SU-DHL-6 (cell line): ENCODE data around the gene C1QTNF5.

Experiments used
- H2AFZ ChIP-seq: fragments of 200-600 bp; sonication (generic); 2 replicates; pipeline ENCODE4 v1.6.1; 2014; ENCODE audit warnings: low read depth, mild to moderate bottlenecking, moderate library complexity, mixed read lengths, antibody characterized with exemption, low read length; ENCODE audit not compliant: severe bottlenecking
- H3F3A ChIP-seq: fragments of 200-600 bp; shearing (Covaris generic); 2 replicates; pipeline ENCODE4 v1.6.0; 2016; ENCODE audit warnings: antibody characterized with exemption, mild to moderate bottlenecking; ENCODE audit not compliant: insufficient read depth
- H3K27ac ChIP-seq: fragments of 200-600 bp; sonication (generic); 2 replicates; pipeline ENCODE4 v1.5.1; 2016; ENCODE audit warnings: low read depth, mild to moderate bottlenecking, low read length, moderate library complexity, mixed read lengths
- H3K27me3 ChIP-seq: fragments of 200-600 bp; sonication (generic), shearing (Covaris generic); 2 replicates; pipeline ENCODE4 v1.6.0; 2014; ENCODE audit warnings: mild to moderate bottlenecking, low read length
- H3K36me3 ChIP-seq: fragments of 200-600 bp; sonication (generic); 2 replicates; pipeline ENCODE4 v1.6.1; 2014; ENCODE audit warnings: mild to moderate bottlenecking, low read length, mixed read lengths
- H3K4me2 ChIP-seq: fragments of 300-600, 200-600 bp; shearing (Covaris generic), sonication (generic); 2 replicates; pipeline ENCODE4 v1.6.0; 2014; ENCODE audit warnings: low read length, low read depth, mild to moderate bottlenecking; ENCODE audit not compliant: poor library complexity, severe bottlenecking
- H3K4me3 ChIP-seq: fragments of 200-600 bp; sonication (generic); 2 replicates; pipeline ENCODE4 v1.5.1; 2014; ENCODE audit warnings: antibody characterized with exemption, low read length, mild to moderate bottlenecking, mixed read lengths; ENCODE audit not compliant: insufficient read depth, poor library complexity, severe bottlenecking
- H3K79me2 ChIP-seq: fragments of 200-600 bp; sonication (generic); 2 replicates; pipeline ENCODE4 v1.6.1; 2014; ENCODE audit warnings: mild to moderate bottlenecking, low read length, moderate library complexity; ENCODE audit not compliant: insufficient read depth
- H3K9ac ChIP-seq: fragments of 200-600 bp; sonication (generic); 2 replicates; pipeline ENCODE4 v1.7.0; 2014; ENCODE audit warnings: mild to moderate bottlenecking, low read length
- H3K9me2 ChIP-seq: fragments of 200-600 bp; sonication (generic); replicated peaks from 2 replicates; pipeline ENCODE4 v1.6.1; 2014; ENCODE audit warnings: low read length; ENCODE audit not compliant: insufficient read depth
- H3K9me3 ChIP-seq: fragments of 200-600 bp; sonication (generic); 2 replicates; pipeline ENCODE4 v1.6.1; 2014; ENCODE audit warnings: low read length, mixed read lengths; ENCODE audit not compliant: insufficient read depth
- H4K20me1 ChIP-seq: fragments of 200-600 bp; sonication (generic); 2 replicates; pipeline ENCODE4 v1.6.1; 2014; ENCODE audit warnings: low read depth, mild to moderate bottlenecking, antibody characterized with exemption, low read length, moderate library complexity, mixed read lengths
- CTCF ChIP-seq: fragments of 200-600 bp; sonication (generic); IDR thresholded peaks from one replicate; pipeline ENCODE4 v1.5.1; 2017; ENCODE audit warnings: antibody characterized with exemption, mild to moderate bottlenecking, low read length, moderate library complexity; ENCODE audit not compliant: insufficient read depth, poor library complexity, severe bottlenecking
- EZH2phosphoT487 ChIP-seq: fragments of 200-600 bp; sonication (generic), shearing (Covaris generic); conservative IDR thresholded peaks from 2 replicates; pipeline ENCODE4 v1.6.1; 2018; ENCODE audit warnings: mild to moderate bottlenecking, antibody characterized with exemption, low read length, moderate library complexity, mixed read lengths

Gene C1QTNF5

GRCh38 chr11:119368121-119369034 lies 27.7 kb upstream of the C1QTNF5 start:
- no peaks in the 10 kb centered on the region for H3K27me3 ChIP-seq
- H3K79me2 ChIP-seq, result no peaks in the 10 kb centered on the region
- no peak overlapping the region for H3K4me2 ChIP-seq
- H3K36me3 ChIP-seq, result no peaks in the 10 kb centered on the region
- TF ChIP-seq EZH2phosphoT487 (no peak), CTCF (no peak)
- no peak overlapping the region for H3K4me3 ChIP-seq
- H3K9me3 ChIP-seq, result no peaks in the 10 kb centered on the region
- no peak overlapping the region for H3K9ac ChIP-seq
- no peak overlapping the region for H2AFZ ChIP-seq
- H4K20me1 ChIP-seq, result no peaks in the 10 kb centered on the region
- H3K9me2 ChIP-seq, result no peaks in the 10 kb centered on the region
- no peaks in the 10 kb centered on the region for H3F3A ChIP-seq
- no peak overlapping the region for H3K27ac ChIP-seq

- H3F3A ChIP-seq, result no peaks in the 10 kb centered on the region
- TF ChIP-seq EZH2phosphoT487 (no peak), CTCF (no peak)
- no peak overlapping the region for H3K4me3 ChIP-seq
- H3K4me2 ChIP-seq, result no peak overlapping the region
- no peaks in the 10 kb centered on the region for H3K36me3 ChIP-seq
- H3K9ac ChIP-seq, result no peak overlapping the region
- no peaks in the 10 kb centered on the region for H3K79me2 ChIP-seq
- no peak overlapping the region for H2AFZ ChIP-seq
- H3K9me2 ChIP-seq, result no peaks in the 10 kb centered on the region
- H3K9me3 ChIP-seq, result no peaks in the 10 kb centered on the region
- no peaks in the 10 kb centered on the region for H3K27me3 ChIP-seq
- H4K20me1 ChIP-seq, result no peaks in the 10 kb centered on the region
- no peak overlapping the region for H3K27ac ChIP-seq
Observed at GRCh38 chr11:119367661-119368120, 27.0 kb upstream of the C1QTNF5 start.

GRCh38 chr11:119366690-119367620 lies 26.3 kb upstream of the C1QTNF5 start:
- Histone ChIP-seq H2AFZ (no peak overlapping the region), H3K4me3 (no peak overlapping the region), H4K20me1 (no peaks in the 10 kb centered on the region), H3K27me3 (no peaks in the 10 kb centered on the region), H3K36me3 (no peaks in the 10 kb centered on the region), H3K9me3 (no peaks in the 10 kb centered on the region), H3K27ac (no peak overlapping the region), H3F3A (no peaks in the 10 kb centered on the region), H3K4me2 (no peak overlapping the region), H3K9ac (no peak overlapping the region), H3K9me2 (no peaks in the 10 kb centered on the region), H3K79me2 (no peaks in the 10 kb centered on the region)
- TF ChIP-seq EZH2phosphoT487 (no peak), CTCF (no peak)
